Immature natural killer cell (primary cell): ENCODE results near the gene BRI3. TPM values are rescaled to one million over a fixed set of nuclear protein-coding genes. Genes with fewer than 3 reads are reported as not detected.
A peak's percentile ranks its signal among the peaks of the same experiment; 100 is the strongest.

ENCODE experiments used
- DNase-seq, 3 donors: peaks; one replicate each; pipeline ENCODE4 v3.0.0; 2022; ENCODE audit warnings: mixed read lengths in 1 of 3
- H3K27ac Mint-ChIP-seq, 6 donors: one replicate each; pipeline ENCODE4 v1.8.0; 2020; ENCODE audit warnings: mixed read lengths in 6 of 6, mild to moderate bottlenecking in 5 of 6, inconsistent platforms in 4 of 6, moderate library complexity in 3 of 6
- H3K27me3 Mint-ChIP-seq, 3 donors: one replicate each; pipeline ENCODE4 v1.8.0; 2020 to 2021; ENCODE audit warnings: low read depth in 3 of 3, mild to moderate bottlenecking in 3 of 3, mixed read lengths in 3 of 3, moderate library complexity in 3 of 3, inconsistent platforms in 1 of 3
- H3K36me3 Mint-ChIP-seq, 3 donors: one replicate each; pipeline ENCODE4 v1.8.0; 2020; ENCODE audit warnings: mixed read lengths in 3 of 3, inconsistent platforms in 2 of 3, mild to moderate bottlenecking in 2 of 3
- H3K4me1 Mint-ChIP-seq, 2 donors: one replicate each; pipeline ENCODE4 v1.8.0; 2020; ENCODE audit warnings: inconsistent platforms in 2 of 2, mild to moderate bottlenecking in 2 of 2, mixed read lengths in 2 of 2, moderate library complexity in 1 of 2
- H3K4me3 Mint-ChIP-seq, 5 donors: one replicate each; pipeline ENCODE4 v1.8.0; 2020; ENCODE audit warnings: mild to moderate bottlenecking in 5 of 5, mixed read lengths in 5 of 5, inconsistent platforms in 3 of 5, moderate library complexity in 3 of 5
- H3K9me3 Mint-ChIP-seq, 6 donors: one replicate each; pipeline ENCODE4 v1.8.0; 2020; ENCODE audit warnings: mild to moderate bottlenecking in 6 of 6, mixed read lengths in 6 of 6, inconsistent platforms in 4 of 6, moderate library complexity in 3 of 6
- polyA plus RNA-seq, 3 donors: library from polyadenylated mRNA; unstranded; fragments of 300-500 nt; fragmentation: Illumina TruSeq; gene quantifications; one replicate each; pipeline ENCODE4 v1.2.3, GENCODE V29; 2021

The BRI3 gene
- polyA plus RNA-seq, 3 donors from 2014 or later, result 15.8 to 18.3 (median 17.2) TPM

GRCh38 chr7:98242934-98243333 is 38.6 kb upstream of the BRI3 start:
- no peaks in the 10 kb centered on the region for H3K4me1 Mint-ChIP-seq

DNA sequence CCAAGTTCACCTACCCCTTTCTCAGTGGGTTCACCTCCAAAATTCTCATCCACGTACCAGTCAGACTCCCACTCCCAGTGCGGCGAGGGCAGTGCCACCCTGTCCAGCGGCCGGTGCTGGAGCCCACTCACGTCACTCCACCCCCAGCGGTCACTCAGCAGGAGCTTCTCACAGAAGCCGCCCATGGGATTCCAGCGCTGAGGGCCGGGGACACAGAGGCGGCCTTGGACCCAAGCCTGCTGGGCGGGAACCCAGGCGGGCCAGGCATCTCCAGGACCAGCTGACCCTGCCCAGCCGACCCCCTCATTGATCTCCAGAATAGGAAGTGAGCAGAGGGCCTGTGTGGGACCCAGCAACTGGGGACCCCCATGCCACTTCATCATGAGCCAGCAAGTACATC is 36.6 kb upstream of the BRI3 start:
- no peak for DNase-seq
- H3K4me1 Mint-ChIP-seq, result peaks cover 6 to 9% of the 10 kb centered on the region in 2 donors
- H3K4me3 Mint-ChIP-seq, result no peak overlapping the region
- H3K36me3 Mint-ChIP-seq, result peaks cover 0 to 7% (median 3%) of the 10 kb centered on the region in 3 donors
- no peaks in the 10 kb centered on the region for H3K9me3 Mint-ChIP-seq
- H3K27ac Mint-ChIP-seq, result no peak overlapping the region
- peaks cover 0 to 1% (median 0%) of the 10 kb centered on the region in 3 donors for H3K27me3 Mint-ChIP-seq

More at GRCh38 chr7:98242934-98243333, 38.6 kb upstream of the BRI3 start:
- Mint-ChIP-seq H3K9me3 (no peaks in the 10 kb centered on the region), H3K36me3 (peaks cover 3 to 11% (median 5%) of the 10 kb centered on the region in 3 donors), H3K4me3 (no peak overlapping the region), H3K27me3 (peaks cover 0 to 1% (median 0%) of the 10 kb centered on the region in 3 donors), H3K27ac (no peak overlapping the region)
- no peak for DNase-seq

DNA sequence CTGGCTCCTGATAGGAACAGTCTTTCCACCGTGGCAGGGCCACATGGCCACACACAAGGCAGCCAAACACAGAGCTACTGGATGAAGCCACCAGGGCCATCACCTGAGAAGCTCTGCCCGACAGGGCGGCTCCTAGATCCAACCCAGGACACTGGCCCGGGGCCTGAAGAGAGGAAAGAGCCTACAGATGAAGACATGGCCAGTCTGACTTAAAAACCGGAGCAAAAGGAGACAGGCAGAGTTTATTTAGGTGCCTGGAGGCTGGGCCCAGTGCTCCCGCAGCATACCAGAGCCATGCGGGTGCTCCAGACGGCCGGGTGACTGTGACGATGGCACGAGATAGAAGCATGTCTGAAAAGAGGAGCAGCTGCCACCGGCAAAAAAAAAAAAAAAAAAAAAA is 33.3 kb upstream of the BRI3 start:
- peaks cover 34 to 38% of the 10 kb centered on the region in 2 donors for H3K4me1 Mint-ChIP-seq
- DNase-seq, result no peak
- H3K9me3 Mint-ChIP-seq, result no peaks in the 10 kb centered on the region
- H3K4me3 Mint-ChIP-seq, result no peak overlapping the region
- peaks cover 2 to 12% (median 7%) of the 10 kb centered on the region in 3 donors for H3K27me3 Mint-ChIP-seq
- peak overlapping the region in 1 of 6 donors; percentile 12 for H3K27ac Mint-ChIP-seq
- no peaks in the 10 kb centered on the region for H3K36me3 Mint-ChIP-seq

- peak overlapping the region in 2 of 5 donors; percentile 1 to 11 for H3K4me3 Mint-ChIP-seq
- no peaks in the 10 kb centered on the region for H3K9me3 Mint-ChIP-seq
- no peaks in the 10 kb centered on the region for H3K36me3 Mint-ChIP-seq
- peak overlapping the region in 5 of 6 donors; percentile 30 to 90 (median 67) for H3K27ac Mint-ChIP-seq
- H3K27me3 Mint-ChIP-seq, result peaks cover 2 to 14% (median 7%) of the 10 kb centered on the region in 3 donors
- H3K4me1 Mint-ChIP-seq, result peaks cover 40 to 41% of the 10 kb centered on the region in 2 donors
- DNase-seq, result no peak
Observed at GRCh38 chr7:98249106-98249505, 32.4 kb upstream of the BRI3 start.

- Mint-ChIP-seq H3K27ac (peak overlapping the region; percentile 90 to 96 (median 94)), H3K4me3 (peak overlapping the region; percentile 92 to 96 (median 95)), H3K36me3 (no peaks in the 10 kb centered on the region), H3K27me3 (peaks cover 2 to 13% (median 7%) of the 10 kb centered on the region in 3 donors), H3K9me3 (no peaks in the 10 kb centered on the region), H3K4me1 (peaks cover 49 to 52% of the 10 kb centered on the region in 2 donors)
- peak; percentile 14 to 43 (median 35) for DNase-seq
Observed at GRCh38 chr7:98250789-98251188, 30.7 kb upstream of the BRI3 start.

- peaks cover 2 to 13% (median 7%) of the 10 kb centered on the region in 3 donors for H3K27me3 Mint-ChIP-seq
- peak overlapping the region; percentile 90 to 96 (median 94) for H3K27ac Mint-ChIP-seq
- no peaks in the 10 kb centered on the region for H3K9me3 Mint-ChIP-seq
- no peaks in the 10 kb centered on the region for H3K36me3 Mint-ChIP-seq
- peak; percentile 16 to 41 (median 24) for DNase-seq
- H3K4me3 Mint-ChIP-seq, result peak overlapping the region; percentile 92 to 96 (median 95)
- peaks cover 51 to 54% of the 10 kb centered on the region in 2 donors for H3K4me1 Mint-ChIP-seq
Observed at GRCh38 chr7:98251231-98251600, 30.3 kb upstream of the BRI3 start.

DNA sequence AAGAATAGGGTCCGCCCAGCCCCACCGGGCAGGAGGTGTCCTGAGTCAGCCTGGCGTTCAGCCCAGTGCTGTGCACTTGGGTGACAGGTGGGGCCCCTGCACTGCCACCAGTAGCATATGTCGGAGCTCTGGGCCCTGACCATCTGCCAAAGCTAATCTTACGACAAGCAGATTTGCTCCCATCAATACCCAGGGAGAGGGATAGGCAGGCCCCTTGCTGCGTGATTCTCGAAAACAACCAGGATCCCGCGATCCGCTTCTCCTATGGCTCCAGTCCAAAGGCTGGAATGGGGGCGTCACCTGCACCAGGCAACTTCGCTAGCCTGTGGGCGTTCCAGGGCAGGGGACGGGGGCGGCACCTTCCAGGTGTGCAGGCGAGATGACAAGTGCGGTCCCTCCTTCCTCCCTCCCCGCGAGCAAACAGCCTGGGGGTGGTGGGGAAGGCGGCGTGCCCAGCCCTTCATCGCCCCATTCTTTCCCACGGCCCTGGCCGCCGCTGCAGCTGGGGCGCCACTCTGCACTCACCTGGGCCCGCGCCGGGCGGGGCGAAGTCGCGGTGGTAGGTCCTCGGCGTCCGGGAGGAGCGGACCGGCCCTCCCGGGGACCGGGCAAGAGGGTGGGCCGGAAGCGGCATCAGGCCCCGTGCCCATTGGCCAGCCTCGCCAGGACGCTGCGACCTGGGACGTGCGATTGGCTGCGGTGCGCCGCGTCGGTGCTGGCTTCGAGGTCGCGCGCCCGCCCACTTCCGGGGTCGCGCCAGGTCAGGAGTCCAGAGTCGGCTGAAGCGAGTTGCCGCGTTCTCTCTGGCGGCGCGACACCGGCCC is 29.7 kb upstream of the BRI3 start, which contains the start of gene TECPR1:
TECPR1 (minus strand) TSS at position 632 of the 824 bp plus-strand sequence. CDS start 6,086 bp downstream, outside the sequence.
- no peaks in the 10 kb centered on the region for H3K9me3 Mint-ChIP-seq

DNA sequence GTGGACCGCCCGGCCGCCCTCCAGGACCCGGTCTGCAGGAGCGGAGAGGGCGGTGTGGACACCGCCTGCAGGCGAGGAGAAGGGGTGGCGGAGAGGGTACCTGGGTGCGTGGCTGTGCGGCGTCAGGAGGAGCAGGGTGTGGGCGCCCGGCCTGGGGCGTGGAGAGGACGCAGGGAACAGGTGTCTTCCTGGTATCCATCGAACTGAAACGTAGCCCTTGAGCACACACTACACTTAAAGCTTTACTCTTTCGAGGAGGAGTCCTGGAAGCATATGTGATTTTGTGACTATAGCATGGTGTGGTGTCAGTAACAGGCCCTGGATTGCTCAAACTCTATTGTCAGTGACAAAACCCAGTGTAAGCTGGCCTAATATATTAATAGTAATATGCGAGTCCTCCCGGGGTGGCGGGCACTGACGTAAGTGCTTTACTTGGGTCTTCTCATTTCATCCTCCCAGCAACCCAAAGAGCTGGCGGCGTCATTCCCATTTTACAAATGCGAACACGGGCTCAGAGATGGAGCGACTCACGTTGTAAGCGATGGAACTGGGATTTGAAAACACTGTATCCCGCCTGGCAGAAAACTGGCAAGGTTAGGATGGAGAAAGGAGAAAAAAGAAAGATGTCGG is 28.9 kb upstream of the BRI3 start:
- Mint-ChIP-seq H3K36me3 (peaks cover 0 to 3% (median 0%) of the 10 kb centered on the region in 3 donors), H3K4me3 (peak overlapping the region; percentile 92 to 96 (median 95)), H3K27ac (peak overlapping the region; percentile 89 to 96 (median 94)), H3K9me3 (no peaks in the 10 kb centered on the region), H3K27me3 (peaks cover 2 to 13% (median 7%) of the 10 kb centered on the region in 3 donors), H3K4me1 (peaks cover 53 to 62% of the 10 kb centered on the region in 2 donors)
- DNase-seq, result no peak

More for the DNA sequence above, 29.7 kb upstream of the BRI3 start, which contains the start of gene TECPR1:
- Mint-ChIP-seq H3K27me3 (peaks cover 2 to 13% (median 7%) of the 10 kb centered on the region in 3 donors), H3K4me1 (peaks cover 53 to 60% of the 10 kb centered on the region in 2 donors), H3K4me3 (peak within 1 kb of the TSS; percentile 92 to 96 (median 95)), H3K36me3 (peaks cover 0 to 2% (median 0%) of the 10 kb centered on the region in 3 donors), H3K27ac (peak within 1 kb of the TSS; percentile 90 to 96 (median 94))
- DNase-seq, result peak; percentile 91 to 93 (median 92)

DNA sequence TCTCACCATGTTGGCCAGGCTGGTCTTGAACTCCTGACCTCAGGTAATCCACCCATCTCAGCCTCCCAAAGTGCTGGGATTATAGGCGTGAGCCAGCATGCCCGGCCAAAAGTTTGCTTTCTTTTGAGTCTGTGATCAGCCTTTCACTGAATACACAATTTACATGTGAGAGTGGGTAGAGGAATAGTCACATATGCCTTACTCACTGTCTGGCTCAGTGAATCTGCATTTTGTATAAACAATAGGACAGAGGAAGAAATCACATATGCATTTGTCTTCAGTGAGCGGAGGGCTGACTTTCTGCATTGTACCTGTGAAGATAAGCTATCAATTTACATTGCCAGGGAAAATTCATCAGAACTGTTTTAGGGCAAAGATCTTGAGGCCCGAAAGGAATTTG is 27.0 kb upstream of the BRI3 start:
- no peaks in the 10 kb centered on the region for H3K9me3 Mint-ChIP-seq
- peaks cover 0 to 6% (median 0%) of the 10 kb centered on the region in 3 donors for H3K36me3 Mint-ChIP-seq
- peak overlapping the region in 5 of 6 donors; percentile 35 to 89 (median 81) for H3K27ac Mint-ChIP-seq
- peaks cover 48 to 55% of the 10 kb centered on the region in 2 donors for H3K4me1 Mint-ChIP-seq
- H3K27me3 Mint-ChIP-seq, result peaks cover 2 to 13% (median 7%) of the 10 kb centered on the region in 3 donors
- H3K4me3 Mint-ChIP-seq, result peak overlapping the region in 1 of 5 donors; percentile 57
- no peak for DNase-seq

DNA sequence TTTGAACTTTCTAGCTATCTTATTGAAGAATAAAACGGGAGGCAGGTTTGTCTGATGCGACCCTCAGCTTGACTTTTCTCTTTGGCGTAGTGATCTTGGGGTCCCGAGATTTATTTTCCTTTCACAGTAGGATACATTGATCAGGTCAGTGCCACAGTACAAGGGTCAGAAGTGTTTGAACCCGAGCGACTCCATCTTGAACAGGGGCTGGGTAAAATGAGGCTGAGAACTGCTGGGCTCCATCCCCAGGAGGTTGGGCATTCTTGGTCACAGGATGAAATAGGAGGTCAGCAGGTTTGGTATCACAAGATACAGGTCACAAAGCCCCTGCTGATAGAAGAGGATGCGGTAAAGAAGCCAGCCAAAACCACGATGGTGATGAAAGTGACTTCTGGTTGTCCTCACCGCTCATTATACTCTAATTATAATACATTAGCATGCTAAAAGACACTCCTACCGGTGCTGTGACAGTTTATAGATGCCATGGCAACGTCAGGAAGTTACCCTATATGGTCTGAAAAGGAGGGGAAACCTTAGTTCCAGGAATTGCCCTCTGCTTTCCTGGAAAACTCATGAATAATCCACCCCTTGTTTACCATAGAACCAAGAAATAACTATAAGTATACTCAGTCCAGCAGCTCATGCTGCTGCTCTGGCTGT is 26.4 kb upstream of the BRI3 start:
- Mint-ChIP-seq H3K36me3 (peaks cover 0 to 6% (median 0%) of the 10 kb centered on the region in 3 donors), H3K4me1 (peaks cover 45 to 50% of the 10 kb centered on the region in 2 donors), H3K4me3 (peak overlapping the region in 4 of 5 donors; percentile 0 to 57 (median 28)), H3K27ac (peak overlapping the region; percentile 20 to 89 (median 80)), H3K27me3 (peaks cover 2 to 13% (median 7%) of the 10 kb centered on the region in 3 donors), H3K9me3 (no peaks in the 10 kb centered on the region)
- peak; percentile 42 for DNase-seq

DNA sequence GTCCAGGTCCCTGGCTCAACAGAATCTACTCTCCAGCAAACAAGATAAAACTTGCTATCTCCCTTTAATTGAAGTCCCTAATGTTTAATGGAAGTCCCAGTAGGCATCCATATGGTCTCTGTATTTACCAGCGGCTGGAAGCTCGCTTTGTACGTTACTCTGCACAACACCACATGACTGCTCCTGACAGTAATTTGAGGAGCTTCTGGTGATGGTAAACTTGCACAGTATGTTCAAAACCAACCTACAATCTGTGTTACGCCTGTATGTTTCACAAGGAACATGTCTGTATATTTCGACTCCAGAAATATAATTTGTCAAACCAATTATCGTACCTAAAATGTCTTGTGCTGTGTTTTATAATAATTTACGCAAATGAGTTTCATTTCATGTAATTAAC is 25.1 kb upstream of the BRI3 start:
- no peak for DNase-seq
- Mint-ChIP-seq H3K36me3 (peaks cover 0 to 6% (median 0%) of the 10 kb centered on the region in 3 donors), H3K4me1 (peaks cover 33 to 37% of the 10 kb centered on the region in 2 donors), H3K4me3 (no peak overlapping the region), H3K9me3 (no peaks in the 10 kb centered on the region), H3K27ac (no peak overlapping the region), H3K27me3 (peaks cover 2 to 11% (median 5%) of the 10 kb centered on the region in 3 donors)

- Mint-ChIP-seq H3K27ac (no peak overlapping the region), H3K27me3 (peaks cover 0 to 3% (median 2%) of the 10 kb centered on the region in 3 donors), H3K36me3 (peaks cover 0 to 9% (median 4%) of the 10 kb centered on the region in 3 donors), H3K4me1 (peaks cover 23 to 28% of the 10 kb centered on the region in 2 donors), H3K9me3 (no peaks in the 10 kb centered on the region), H3K4me3 (no peak overlapping the region)
- no peak for DNase-seq
Observed at GRCh38 chr7:98257701-98258100, 23.8 kb upstream of the BRI3 start.

DNA sequence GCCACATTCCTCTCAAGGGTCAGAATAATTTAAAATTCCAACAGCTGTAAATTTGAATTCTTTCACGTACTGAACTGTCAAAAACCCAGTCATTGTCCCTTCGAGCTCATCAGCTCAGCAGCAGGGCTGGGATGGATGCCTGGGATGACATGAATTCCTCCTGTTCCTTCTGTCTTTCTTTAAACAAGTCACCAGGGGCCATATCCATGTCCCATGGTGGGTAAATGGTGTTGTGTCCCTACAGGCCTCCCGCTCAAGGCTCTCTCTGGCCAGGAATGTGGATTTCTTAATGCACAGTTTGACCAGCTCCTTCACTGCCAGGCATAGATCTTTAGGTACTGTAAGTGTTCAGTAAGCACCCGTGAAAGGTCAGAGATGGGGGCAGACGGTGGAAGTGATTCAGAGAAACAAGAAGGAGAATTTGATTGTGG is 15.6 kb upstream of the BRI3 start:
- H3K27me3 Mint-ChIP-seq, result peaks cover 0 to 1% (median 0%) of the 10 kb centered on the region in 3 donors
- H3K36me3 Mint-ChIP-seq, result peaks cover 7 to 9% (median 7%) of the 10 kb centered on the region in 3 donors
- DNase-seq, result no peak
- H3K9me3 Mint-ChIP-seq, result no peaks in the 10 kb centered on the region
- peaks cover 0 to 4% of the 10 kb centered on the region in 2 donors for H3K4me1 Mint-ChIP-seq
- no peak overlapping the region for H3K4me3 Mint-ChIP-seq
- H3K27ac Mint-ChIP-seq, result no peak overlapping the region
